C1 segment of cervical spinal cord (tissue), 14 donors: ENCODE data around the gene SLC9A3.
"Not testable (repeated sequence)": the region's sequence is repeated elsewhere in the genome, so short reads cannot be mapped to it uniquely, and the experiment has no call there.

Experiments
- DNase-seq, 14 donors: peaks; one replicate each; lab custom pipeline; 2025; lab: John Stamatoyannopoulos, UW

The SLC9A3 gene

DNA sequence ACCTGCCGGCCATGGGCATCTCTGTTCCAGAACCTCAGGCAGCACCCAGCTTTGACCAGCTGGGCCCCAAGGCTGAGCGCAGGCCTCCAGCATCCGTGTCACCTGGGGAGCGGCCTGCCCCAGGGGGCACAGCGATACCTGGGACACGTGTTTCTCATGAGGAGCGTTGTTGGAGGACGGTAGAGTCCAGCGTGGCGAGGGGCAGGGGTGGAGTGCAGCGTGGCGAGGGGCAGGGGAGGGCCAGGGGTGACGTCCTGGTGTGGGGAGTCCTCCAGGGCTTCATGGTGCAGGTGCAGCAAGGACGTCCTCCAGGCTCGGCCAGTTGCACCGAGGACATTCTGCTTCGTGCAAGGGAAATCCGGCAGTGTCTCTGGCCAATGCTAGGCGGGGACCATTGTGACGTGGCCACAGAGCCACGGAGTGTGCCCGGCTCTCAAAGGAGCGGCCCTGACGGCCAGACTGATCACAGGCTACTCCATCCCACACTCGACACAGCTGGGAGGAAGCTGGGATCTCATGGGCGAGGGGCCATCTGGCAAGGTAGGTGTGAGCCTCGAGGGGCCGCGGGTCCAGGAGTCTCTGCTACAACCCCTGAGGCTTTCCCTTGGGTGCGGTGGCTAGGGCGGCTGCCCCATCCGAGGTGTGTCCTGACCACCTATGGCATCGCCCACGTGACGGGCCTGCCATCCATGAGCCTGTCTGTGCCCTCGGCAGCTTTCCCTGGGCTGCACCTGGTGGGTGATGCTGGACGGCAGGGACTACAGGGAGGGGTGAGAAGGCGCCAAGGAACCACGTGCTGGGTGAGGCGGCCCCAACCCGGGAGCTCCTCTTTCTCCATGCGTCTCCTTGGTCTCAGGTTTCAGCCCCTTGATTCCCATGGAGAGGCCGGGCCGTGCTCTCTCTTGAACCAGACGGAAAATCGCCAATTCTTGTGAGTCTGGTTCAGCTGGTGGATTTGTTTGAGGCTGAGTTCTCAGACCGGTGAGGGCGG lies 33.8 kb downstream of the SLC9A3 start:
- no peak for DNase-seq

DNA sequence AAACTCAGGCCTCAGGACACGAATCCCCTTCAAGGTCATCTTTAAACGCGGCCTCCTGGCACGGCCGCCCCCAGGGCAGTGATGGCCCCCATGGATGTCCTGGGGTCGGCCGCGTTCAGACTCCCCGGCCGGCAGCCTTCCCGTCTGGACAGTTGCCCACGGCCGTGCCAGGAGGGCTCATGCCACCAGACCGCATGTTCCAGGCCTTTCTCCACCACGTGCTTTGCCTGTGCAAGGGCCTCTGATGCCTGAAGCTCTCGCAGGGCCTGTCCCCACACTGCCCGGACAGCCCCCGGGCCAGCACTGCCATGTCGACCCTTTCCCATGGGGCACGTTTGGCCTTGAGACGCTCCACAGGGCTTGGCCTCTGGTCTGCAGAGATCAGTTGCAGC lies 34.6 kb downstream of the SLC9A3 start:
- no peak for DNase-seq

DNA sequence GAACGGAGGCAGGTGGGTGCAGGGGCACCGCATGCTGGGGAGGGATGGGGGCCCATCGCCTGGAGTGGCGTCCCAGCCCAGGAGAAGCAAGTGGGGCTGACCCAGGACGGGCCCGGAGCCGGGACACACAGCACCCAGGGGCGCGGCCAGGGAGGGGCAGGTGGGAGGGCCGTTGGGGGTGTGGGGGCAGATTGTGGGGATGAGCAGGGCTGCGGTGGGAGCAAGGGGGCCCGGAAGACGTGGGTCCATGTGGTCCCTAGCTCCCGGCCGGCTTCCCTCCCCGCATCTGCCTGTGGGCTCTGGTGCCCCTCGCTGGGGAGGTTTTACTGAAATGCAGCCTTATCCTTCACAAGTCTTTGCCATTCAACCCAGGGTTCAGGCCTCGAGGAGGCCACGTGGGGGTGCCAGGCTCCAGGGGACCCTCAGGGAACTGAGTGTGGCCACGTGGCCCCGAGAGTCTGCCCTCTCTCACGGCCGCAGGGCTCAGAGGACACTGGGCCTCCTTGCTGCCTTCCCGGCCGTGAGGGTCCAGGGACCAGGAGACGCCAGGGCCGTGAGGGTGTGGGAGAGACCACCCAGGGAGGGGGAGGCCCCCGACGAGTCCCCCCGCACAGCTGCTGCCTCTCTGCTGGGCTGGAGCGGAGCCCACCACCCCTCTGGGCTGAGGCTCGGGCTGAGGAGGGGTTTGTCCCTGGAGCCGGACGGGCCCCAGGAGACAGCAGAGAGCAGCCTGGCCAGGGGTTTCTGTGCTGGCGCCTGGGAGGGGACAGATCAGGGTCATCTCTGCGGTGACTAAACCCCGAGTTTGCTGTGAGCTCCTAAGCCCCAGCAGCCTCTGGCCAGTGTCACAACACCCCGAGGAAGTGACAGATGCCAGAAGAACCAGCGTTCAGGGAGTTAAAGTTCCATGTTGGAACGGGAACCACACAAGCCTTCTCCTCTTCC lies 35.2 kb downstream of the SLC9A3 start:
- DNase-seq, result no peak

DNA sequence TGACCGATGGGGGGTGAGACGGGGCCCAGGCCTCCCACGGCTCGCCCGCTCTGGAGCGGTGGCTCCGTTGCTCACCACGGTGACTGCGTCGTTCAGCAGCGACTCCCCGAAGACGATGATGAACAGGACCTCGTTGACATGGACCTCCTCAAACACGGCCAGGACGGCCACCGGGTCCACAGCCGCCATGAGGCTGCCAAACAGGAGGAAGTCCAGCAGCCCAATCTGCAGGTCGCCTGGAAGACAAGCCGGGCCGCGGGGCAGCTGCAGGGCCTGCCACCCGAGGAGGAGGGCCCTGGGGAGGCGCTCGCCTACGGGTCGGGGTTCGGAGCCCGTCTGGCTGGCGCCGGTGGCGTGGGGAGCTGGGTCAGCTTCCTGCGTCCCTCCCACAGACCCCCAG lies 36.0 kb downstream of the SLC9A3 start:
- no peak for DNase-seq

DNA sequence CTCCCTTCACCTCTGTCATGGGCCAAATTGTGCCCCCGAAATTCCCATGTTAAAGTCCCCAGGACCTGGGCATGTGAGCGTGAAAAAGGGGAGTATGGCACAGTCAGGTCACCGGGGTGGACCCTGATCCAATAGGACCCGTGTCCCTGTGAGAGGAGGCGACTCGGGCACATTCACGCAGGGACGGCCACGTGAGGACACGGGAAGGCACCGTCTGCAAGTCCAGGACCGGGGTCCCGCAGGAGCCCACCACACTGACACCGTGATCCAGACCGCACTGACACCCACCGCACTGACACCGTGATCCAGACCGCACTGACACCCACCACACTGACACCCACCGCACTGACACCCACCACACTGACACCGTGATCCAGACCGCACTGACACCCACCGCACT lies 37.7 kb downstream of the SLC9A3 start:
- DNase-seq, result not testable (repeated sequence)

DNA sequence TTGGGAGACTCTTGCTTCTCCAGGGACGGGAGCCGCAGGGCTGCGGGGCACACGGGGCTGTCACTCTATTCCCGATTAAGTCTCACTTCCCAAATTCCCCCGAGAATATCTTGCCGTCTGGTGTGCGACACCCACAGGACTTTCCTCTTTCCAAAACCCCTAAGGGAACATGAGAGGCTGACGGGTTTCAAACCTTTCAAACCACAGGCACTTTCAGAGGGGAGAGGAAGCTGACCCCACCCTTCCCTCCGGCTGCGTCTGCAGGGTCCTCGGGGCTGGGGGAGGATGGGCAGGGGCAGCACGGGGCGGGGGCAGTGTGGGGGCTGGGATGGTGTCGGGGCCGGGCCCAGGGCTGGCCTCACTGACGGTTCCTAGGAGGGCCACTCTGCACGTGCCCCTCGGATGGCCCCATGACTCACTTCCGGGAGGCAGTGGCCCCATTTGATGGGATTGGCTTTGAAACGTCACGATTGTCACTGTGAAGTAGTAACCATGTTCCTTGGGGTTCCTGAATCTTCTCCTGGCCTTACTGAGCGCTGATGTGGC lies 38.2 kb downstream of the SLC9A3 start:
- DNase-seq, result no peak

DNA sequence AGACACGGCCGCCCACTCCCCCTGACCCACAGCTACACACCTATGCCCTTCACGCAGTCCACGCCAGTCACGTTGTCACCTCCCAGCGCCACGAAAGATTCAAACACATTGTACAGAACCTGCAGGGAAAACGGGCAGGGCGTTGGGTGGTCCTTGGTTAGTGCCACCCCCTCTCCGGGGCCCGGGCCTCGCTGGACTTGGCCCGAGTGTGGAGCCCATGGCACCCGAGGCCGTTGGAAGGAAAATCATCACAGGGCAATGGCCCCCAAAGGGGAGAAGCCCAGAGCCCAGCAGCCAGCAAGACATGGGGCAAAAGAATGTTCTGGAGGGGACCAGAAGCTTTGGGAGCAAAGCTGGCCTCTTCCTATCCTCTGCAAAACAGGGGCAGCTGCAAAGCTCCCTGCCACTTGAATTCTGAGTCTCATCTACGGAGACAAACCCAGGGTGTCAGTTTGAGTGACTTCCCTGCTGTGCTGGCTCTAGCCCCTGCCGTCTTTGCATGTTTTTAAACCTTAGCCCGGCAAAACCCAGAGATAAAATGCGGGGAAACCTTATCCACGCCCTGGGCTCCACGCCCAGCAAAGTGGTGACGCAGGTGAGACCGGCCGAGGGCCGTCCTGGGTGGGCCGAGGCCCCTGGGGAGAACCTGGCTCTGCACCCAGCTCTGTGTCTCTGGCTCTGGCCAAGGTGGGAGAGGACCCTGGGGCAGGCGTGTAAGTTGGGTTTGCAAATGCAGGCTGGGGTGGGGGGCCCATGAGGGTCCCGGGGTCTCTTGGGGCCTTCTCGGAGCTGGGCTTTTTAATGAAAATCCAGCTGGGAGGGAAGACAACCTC lies 38.9 kb downstream of the SLC9A3 start:
- no peak for DNase-seq

DNA sequence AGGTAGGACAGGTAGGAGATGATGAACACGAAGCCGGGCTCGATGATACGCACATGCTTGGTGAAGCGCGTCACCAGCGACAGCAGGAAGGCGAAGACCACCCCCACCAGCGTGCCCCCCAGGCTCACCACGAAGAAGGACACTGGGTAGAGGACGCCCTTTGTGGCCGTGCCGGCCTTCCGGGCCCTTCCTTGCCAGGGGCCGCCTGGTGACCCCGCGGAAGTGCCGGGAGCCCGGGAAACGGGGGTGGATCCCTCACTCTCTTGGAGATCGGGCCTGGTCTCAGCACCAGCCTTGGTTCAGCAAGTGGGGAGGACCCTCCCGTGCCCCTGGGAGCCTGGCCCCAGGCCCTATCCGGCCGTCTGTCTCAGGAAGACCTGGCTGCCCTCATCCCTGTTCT lies 39.7 kb downstream of the SLC9A3 start:
- DNase-seq, result no peak

DNA sequence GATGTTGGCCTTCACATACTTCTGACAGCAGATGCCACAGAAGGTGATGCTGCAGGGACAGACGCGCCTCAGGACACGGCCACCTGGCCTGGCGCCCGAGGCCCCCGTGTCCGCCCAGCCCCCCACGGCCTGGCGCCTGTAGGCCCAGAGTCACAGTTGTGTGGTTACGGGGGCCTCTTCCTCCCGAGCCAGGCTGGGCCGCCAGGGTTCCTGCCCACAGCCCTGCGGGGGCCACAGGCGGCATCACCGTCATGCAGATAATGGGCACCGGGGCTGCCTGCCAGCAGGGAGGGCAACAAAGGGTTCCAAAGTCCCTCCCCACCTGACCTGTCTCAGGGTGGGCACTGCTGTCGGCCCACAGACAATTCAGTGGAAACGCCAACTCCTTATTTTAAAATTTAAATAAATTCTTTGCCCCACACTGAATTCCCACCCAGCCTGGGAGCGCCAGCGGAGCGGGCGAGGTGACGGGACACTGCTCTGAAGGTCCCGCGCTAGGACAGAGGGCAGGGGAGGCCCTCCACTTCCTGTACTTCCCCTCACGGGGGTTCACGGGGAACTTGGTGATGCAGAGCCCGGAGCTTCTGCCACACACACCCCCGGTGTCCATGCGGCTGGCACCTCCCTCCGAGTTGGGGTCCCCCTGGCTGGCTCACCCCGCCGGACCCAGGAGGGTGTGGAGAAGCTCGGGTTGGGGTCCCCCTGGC lies 40.7 kb downstream of the SLC9A3 start:
- DNase-seq, result no peak

DNA sequence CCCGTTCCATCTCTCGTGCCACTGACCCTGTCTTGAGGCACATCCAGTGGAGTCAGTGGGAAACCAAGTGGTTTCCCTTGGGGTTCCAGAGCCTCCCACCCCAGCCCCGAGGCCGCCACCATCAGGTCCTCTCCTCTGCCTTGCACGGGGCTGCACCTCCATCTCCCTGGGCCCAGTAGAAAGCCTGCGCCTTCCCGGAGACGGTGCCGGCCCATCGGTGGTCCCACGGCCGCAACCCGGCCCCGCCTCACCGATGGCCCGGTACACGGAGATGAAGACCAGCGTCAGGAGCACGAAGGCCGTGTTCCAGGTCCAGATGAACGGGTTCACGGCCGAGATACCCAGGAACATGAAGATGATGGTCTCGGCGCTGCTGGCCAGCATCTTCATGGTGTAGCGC lies 41.2 kb downstream of the SLC9A3 start:
- DNase-seq, result no peak

DNA sequence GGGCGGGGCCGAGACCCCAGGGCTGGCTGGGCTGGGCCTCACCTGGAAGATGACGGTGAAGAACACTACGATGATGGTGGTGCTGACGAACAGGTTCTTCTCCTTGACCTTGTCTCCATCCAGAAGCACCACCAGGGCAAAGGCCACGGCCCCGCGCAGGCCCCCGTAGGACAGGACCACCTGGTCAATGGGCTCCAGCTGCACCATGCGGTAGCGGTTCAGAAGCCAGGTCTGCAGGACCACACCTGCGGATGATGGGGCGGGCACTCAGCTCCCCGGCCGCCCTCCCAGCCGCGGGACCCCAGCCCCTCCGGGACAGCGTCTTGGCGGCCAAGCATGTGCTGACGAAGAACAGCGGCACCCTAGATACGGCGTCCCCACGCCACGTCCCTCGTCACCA lies 41.7 kb downstream of the SLC9A3 start:
- DNase-seq, result no peak

DNA sequence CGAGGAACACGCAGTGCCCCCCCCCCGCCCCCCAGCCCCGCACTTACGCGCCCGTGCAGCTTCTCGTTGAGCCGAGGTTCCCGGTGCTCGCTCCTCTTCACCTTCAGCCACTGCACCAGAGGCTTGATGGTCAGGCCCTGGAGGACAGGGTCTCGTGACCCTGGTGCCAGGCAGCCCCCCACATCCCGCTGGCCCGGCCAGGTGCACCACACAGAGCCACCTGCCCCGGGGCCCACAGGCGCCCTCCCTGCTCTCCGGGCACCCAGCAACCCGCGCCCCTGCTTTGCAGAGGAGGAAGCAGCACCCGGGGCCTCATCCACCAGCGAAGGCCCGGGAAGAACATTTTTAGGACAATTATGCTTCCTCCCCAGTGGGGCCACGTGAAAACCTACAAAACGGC lies 42.2 kb downstream of the SLC9A3 start:
- no peak for DNase-seq

DNA sequence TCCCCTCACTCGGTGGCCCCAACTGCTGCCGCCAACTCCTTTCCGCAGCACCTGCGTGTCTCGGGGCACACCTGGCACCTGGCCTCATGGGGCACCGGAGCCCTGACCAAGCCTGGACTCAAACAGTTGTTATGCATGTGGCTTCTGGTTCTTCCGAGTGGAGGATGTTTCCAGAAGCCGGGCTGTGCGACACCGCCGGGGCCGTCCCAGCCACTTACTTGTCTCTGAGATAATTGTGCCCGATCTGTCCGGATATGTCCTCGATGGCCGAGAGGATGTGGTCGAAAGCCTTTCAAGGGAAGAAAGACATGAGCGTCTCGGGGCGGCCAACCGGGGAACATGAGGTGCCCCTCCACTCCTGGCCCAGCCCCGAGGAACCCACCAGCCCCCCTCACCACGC lies 42.9 kb downstream of the SLC9A3 start:
- DNase-seq, result no peak

DNA sequence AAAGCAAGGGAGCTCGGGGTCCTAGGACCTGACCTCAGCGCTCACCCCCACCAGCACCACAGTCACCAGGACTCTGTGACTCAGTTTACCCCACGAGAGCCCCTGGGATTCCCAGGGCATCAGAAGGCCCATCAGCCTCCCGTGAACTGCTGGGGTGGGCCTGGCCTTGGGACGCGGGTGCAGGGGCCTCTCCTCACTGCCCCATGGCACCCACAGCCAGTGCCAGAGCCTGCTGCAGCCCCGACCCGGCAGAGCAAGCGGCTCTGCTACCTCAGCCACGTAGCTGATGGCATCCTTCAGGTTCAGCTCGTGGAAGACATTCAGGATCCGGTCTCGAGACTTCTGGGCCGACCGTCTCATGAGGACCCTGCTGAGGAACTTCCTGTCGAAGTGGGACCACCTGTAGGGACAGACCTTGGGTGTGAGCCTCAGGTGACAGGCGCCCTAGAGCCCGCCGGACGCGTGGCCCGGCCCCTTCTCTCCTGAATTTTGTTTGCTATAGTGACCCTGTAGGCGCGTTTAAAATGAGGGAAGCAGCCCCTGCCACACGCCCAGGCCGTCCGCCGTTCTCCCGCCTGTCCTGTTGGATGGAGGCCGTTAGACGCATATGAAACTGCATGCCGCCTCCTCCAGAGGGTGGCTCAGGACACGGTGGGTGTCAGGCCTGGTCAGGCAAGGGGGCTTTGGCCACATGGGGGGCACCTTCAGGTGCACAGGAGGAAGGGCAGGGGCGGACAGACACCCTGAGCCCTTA lies 44.5 kb downstream of the SLC9A3 start:
- no peak for DNase-seq

DNA sequence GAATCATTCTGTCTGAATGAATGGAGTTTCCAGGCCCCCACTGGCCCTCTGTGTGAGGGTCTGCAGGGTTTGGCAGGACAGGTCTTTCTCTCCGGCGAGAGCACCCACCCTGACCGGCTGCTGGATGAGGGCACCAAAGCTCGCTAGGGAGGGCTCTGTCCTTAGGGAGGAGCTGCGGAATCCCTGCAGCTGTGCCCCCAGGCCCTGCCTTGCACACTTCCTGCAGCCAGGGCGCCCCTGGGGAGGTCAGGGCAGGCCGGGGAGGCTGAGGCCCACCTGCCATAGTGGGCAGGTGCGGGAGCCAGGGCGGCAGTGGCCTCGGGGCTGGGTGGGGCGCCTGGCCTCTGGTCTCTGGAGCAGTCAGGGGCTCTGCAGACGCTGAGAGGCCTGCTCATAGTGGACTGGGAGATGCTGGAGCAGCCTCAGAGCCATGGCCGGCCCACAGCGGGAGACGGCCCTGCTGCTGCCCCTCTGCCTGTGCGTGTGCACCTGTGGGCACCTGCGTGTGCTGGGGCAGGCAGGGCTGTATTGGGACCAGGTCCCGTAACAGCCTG lies 45.2 kb downstream of the SLC9A3 start:
- no peak for DNase-seq

DNA sequence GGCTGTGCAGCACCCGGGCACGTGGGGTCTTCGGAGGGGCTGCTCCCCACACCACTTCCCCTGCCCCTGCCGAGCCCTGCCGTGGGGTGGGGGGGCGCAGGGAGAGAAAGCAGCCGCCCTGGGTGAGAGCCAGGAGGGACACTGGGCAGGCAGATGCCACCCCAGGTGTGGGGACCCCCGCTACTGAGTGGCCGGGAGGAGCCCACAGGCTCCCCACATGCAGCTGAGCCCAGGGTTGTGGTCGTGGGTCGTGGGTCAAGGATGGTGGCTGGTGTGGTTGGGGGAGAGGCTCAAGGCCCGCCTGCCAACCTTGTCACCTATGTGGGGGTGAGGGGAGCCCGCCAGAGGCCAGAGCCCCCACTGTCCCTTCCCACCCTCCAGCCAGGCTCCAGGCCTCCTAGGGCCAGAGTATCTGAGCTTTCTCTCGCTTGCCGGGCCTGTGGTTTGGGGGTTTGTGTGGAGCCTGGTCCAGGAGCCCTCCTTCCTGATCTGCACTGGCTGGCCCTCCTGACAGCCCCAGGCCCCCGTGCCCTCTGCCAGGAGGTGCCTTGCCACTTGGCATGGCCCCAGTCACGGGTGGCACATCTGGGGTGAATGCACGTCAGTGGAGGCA lies 45.8 kb downstream of the SLC9A3 start:
- no peak for DNase-seq

DNA sequence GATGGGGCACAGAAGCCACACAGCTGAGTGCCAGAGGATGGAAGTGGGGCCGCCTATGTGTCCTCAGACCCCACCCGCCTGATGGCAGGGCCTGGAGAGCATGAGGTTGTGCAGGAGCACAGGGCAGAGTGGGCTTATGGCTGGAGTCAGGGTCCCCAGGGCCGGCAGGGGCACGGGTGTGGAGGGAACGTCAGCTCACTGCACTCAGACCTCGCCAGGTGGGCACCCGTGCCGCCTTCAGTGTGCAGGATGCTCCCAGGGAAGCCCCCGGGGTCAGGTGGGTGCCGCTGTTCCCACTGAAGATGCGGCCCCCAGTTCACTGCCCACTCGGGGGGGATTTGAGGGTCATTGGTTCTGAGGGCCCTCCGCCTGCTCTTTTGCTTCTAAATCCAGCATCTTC lies 46.4 kb downstream of the SLC9A3 start:
- DNase-seq, result no peak

DNA sequence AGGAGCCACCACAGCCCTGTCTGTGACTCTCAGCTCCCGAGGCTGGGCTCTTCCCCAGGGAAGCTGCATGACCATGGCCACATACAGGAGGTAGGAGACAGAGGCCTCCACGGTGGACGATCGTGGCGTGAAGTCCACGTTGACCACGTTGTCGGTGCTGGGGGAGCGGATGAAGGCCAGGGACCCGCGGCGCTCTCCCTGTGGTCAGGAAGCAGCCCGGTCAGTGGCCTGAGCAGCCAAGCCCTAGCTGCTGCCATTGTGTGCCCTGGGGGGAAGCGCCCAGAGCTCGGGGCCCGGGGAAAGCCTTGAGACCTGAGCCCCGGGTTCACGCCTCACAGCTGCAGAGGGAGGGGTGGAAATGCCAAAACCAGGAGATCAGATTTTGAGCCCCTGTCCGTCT lies 47.0 kb downstream of the SLC9A3 start:
- no peak for DNase-seq

DNA sequence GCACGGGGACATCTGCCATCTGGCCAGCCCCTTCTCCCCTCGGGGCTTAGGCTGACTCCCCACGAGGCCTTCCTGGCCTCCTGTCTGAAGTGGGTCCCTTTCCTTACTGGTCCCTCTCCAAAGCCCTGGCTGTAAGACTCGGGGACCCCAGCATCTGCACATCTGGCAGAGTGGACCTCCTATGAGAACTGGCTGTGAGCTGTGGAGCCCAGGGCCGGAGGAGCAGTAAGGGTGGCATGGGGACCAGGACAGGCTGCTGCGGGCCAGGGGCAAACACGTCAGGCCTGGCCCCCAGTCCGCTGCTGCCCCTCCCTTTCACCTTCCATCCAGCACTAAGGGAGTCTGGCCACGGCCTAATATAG lies 47.5 kb downstream of the SLC9A3 start:
- no peak for DNase-seq
